SK-N-SH (cell line): ENCODE results near the gene STK35.

Experiments used
- GABPA ChIP-seq: IDR thresholded peaks from 2 replicates; pipeline ENCODE4 v1.4.0; 2012; ENCODE audit warnings: low read depth, mild to moderate bottlenecking
- MAX ChIP-seq: IDR thresholded peaks from 2 replicates; pipeline ENCODE4 v1.4.0; 2012; ENCODE audit warnings: low read depth
- NFIC ChIP-seq: IDR thresholded peaks from 2 replicates; pipeline ENCODE4 v1.4.0; 2012; ENCODE audit warnings: borderline replicate concordance
- RAD21 ChIP-seq: IDR thresholded peaks from 2 replicates; pipeline ENCODE4 v1.6.1; 2012; ENCODE audit warnings: mild to moderate bottlenecking, low read length
- RFX5 ChIP-seq: IDR thresholded peaks from 2 replicates; pipeline ENCODE4 v1.6.1; 2012; ENCODE audit warnings: mild to moderate bottlenecking, improper control_type of control experiment, low read length
- TF ChIP-seq, protein P1 (sequence below): fragments of 200-600 bp; sonication (generic); IDR thresholded peaks from 2 replicates; pipeline ENCODE4 v1.6.1; 2017; ENCODE audit warnings: antibody characterized with exemption, mild to moderate bottlenecking, moderate library complexity

GRCh38 chr20:2164421-2164820 is 62.8 kb downstream of the STK35 start:
- TF ChIP-seq RFX5 (no peak), MAX (no peak), NFIC (no peak), RAD21 (no peak), GABPA (no peak)
- TF ChIP-seq, protein P1, sequence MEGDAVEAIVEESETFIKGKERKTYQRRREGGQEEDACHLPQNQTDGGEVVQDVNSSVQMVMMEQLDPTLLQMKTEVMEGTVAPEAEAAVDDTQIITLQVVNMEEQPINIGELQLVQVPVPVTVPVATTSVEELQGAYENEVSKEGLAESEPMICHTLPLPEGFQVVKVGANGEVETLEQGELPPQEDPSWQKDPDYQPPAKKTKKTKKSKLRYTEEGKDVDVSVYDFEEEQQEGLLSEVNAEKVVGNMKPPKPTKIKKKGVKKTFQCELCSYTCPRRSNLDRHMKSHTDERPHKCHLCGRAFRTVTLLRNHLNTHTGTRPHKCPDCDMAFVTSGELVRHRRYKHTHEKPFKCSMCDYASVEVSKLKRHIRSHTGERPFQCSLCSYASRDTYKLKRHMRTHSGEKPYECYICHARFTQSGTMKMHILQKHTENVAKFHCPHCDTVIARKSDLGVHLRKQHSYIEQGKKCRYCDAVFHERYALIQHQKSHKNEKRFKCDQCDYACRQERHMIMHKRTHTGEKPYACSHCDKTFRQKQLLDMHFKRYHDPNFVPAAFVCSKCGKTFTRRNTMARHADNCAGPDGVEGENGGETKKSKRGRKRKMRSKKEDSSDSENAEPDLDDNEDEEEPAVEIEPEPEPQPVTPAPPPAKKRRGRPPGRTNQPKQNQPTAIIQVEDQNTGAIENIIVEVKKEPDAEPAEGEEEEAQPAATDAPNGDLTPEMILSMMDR: no peak
